EH (cell line): ENCODE results near the gene RORC.
A peak's percentile ranks its signal among the peaks of the same experiment; 100 is the strongest.
"Not testable (repeated sequence)": the region's sequence is repeated elsewhere in the genome, so short reads cannot be mapped to it uniquely, and the experiment has no call there.

Source experiments
- DNase-seq: peaks from one replicate; pipeline ENCODE4 v3.0.0-alpha.2; 2015; ENCODE audit warnings: low read depth

The RORC gene

GRCh38 chr1:151831605-151832004 is at the start of gene RORC:
RORC (minus strand) TSS chr1:151831802; CDS start chr1:151831764, 38 bp downstream.
- DNase-seq, result no peak

DNA sequence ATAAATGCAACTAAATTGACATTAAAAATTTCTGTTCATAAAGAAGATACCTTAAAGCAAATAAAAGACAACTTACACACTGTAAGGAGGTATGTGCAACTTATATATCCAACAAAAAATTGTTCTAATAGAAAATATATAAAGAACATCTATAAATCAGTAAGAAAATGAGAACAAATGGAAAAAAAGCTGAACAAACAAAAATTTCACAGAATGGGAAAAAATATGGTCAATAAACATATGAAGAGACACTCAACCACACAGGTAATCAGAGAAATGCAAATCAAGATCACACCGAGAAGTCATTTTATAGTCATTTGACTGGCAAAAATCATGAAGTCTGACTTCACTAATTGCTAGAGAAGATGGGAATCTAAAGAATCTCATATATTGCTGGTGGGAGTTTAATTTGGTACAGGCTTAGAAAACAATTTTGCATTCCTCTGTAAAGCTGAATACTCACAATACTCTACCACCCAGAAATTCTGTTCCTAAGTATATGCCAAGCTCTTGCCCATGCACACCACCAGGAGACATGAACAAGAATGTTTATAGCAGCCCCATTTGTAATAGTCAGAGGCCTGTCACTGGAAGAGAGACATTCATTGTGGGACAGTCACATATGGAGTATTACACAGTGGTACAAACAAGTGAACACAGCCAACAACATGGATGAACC is 44.0 kb upstream of the RORC start:
- DNase-seq, result no peak

- not testable (repeated sequence) for DNase-seq
Observed at GRCh38 chr1:151872776-151873175, 41.2 kb upstream of the RORC start.

DNA sequence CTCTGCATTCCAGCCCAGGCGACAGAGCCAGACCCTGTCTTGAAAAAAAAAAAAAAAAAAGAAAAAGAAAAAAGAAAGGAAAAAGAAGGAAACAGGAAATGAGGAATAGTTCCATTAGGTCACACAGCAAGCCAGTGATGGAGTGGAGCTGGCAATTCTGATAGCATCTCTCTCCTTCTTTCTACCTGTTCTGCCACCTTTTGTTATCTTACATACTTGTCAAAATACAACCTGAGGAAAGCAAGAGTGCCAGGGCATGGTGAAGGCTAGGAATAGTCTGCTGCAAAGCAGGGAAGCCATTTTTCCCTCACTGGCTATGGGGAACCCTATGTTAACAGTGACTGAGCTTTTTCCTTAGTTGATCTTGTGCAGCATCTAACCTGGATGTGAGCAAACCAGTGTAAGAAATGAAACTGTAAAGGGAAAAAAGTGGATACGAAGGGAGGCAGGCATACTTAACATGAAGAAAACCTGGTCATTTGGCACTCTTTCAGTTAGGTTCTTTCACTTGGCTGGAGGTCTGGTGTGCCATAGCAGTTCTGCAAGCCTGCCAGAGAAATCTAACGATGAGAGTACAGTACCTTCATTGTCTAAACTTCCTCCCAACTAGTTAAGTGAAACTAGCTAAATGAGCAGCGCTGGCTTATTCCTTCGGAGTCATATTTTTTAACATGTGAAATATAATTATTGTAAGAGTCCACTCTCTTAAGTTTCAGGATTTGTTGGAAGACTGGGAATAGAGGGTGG is 39.9 kb upstream of the RORC start:
- no peak for DNase-seq

DNA sequence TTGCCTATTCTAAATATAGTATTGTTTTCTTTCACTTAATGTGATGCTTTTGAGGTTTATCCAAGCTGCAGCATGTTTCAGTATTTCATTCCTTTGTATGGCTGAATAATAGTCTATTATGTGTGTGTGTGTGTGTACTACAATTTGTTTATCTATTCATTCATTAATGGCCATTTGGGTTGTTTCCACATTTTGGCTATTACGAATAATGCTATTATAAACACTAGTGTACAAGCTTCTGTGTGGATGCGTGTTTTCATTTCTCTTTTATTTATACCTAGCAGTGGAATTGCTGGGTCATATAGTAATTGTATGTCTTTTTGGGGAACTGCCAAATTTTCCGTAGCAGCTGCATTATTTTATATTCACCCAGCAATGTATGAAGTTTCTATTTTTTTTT is 36.9 kb upstream of the RORC start:
- no peak for DNase-seq

DNA sequence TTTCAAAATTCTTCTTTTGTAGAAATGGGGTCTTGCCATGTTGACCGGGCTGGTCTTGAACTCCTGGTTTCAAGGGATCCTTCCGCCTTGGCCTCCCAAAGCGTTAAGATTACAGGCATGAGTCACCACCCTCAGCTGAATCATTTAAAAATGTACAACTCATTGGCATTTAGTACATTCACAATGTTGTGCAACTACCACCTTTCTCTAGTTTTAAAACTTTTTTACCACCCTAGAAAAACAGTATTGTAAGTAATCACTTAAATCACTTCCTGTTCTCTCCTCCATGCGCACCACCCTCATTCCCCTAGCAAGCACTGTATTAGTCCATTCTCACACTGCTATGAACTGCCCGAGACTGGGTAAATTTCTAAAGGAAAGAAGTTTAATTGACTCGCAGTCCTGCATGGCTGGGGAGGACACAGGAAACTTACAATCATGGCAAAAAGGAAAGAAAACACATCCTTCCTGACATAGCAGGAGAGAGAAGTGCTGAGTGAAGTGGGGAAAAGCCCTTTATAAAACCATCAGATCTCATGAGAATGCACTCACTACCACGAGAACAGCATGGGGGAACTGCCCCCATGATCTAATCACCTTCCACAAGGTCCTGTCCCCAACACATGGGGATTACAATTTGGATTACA is 36.3 kb upstream of the RORC start:
- peak; percentile 67 for DNase-seq

DNA sequence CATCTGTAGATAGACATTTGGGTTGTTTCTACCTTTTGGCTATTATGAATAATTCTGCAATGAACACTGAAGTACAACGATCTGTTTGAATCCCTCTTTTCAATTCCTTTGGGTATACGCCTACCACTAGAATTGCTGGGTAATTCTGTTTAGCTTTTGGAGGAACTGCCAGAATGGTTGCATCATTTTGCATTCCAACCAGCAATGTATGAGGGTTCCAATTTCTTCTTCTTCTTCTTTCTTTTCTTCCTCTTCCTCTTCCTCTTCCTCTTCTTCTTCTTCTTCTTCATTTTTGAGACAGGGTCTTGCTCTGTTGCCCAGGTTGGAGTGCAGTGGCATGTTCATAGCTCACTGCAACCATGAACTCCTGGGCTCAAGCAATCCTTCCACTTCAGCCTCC is 35.7 kb upstream of the RORC start:
- no peak for DNase-seq

DNA sequence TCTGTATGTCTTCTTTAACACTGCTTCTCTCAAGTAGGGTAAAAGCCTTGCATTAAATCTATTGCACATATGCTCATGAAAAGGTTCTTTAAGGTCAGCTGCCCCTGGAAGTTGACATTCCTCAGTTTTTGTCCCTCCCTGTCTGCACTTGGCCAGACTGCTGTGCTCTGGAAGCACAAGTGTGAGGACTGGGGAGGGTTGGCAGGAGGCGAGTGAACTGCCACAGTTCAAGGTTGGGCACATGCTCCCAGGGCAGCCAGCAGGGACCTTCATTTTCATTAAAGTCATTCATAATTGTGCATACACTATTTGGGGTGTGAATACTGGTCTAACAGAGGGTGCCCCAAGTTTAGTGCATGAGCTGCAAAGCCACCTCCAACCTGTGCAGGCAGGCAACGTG is 32.8 kb upstream of the RORC start:
- no peak for DNase-seq

- DNase-seq, result no peak
Observed at GRCh38 chr1:151862604-151863003, 31.0 kb upstream of the RORC start.

DNA sequence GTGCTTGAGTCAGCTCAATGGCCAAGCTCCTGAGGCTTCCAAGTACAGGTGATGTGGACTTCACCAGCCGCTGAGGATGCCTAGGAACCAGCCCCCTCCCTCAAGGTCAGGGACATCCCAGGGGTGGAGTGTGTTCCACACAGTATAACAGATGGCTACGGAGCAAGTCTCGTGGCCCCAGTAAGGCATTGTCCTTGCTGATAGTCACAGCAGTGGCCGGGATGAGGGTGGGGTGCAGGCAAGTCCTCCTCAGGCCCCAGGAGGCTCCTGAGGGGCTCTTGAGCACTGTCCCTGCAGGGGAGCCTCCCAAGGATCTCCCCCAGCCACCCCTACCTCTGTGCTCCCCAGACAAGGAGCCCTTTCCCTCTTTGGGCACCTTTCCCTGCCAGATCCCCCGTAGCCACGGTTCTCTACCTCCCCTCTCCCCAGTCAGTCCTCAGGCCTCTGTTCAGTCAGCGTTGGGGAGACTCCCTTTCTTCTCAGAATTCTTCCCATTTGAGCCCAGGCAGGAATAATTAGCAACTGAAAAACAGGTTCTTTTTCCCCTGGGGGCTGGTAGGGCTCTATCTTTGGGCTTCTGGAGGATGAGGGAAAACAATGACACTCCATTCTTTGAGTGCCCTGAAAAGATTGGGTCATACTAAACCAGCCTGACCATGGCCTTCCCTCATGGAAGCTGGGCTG is 29.0 kb upstream of the RORC start:
- DNase-seq, result no peak

GRCh38 chr1:151859891-151860293 is 28.3 kb upstream of the RORC start:
- DNase-seq, result no peak

DNA sequence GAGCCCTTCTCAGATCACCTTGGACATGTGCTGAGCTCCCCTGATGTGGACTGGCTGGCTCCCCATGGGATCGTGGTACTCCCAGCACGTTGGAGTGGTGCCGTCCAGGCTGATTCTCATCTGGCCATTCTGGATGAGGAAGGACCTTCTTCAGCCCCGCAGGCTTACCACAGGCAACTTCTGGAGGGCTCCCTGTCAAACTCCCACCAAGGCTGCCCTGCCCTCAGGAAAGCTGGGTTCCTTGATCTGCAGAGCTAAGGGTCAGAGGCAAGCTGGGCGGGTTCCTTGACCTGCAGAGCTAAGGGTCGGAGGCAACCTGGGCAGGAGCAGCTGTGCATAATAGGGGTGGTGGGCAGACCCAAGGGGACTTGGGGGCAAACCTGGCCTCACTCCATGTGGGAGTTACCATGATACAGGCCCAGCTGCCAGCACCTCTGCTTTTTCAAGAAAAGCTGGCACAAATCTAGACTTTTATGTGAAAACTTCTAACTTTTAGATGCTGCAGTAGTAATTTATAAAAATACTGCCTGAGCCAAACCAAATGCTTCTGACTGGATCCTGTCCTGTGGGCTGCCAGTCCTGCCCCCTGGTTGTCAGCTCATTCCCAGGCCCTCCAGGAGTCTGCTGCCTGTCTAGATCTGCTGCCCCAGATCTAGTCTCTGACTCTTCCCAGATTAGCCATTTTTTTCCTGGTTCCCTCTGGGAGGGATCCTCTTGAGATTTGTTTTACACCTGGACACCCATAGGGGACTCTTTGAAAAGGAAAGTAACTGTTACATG is 27.5 kb upstream of the RORC start:
- DNase-seq, result no peak

DNA sequence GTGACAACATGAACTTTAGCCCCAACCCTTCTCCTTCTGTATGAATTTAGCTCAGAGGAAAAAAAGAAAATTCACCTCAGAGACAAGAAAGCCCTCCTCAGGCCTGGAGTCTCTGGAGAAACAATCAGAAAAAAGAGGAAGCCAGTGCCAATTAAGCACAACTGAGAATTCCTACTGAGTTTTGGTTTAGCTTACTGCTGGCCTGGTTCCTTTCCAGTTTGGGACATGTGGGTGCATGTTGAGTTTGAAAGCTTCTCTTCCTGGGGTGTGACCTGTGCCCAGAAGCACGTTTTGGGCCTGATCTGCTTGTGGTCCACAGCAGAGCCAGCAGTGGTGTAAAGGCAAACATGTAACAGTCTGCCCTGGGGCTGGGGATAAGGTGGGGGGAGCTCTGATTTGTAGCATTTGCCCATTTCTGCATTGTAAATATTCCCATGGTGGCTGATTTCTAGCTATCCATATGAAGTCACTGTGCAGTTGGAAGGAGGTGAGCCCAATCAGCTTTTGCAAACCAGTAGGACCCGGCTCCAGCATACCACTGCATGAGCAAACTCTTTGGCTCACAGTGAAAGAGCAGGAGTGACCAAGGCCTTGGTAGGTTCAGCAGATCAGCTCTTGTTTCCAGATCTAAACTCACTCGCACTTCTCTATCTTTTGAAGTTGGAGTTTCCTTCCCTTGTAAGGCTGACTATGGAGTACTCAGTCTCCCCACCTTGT is 26.6 kb upstream of the RORC start:
- peak; percentile 22 for DNase-seq

DNA sequence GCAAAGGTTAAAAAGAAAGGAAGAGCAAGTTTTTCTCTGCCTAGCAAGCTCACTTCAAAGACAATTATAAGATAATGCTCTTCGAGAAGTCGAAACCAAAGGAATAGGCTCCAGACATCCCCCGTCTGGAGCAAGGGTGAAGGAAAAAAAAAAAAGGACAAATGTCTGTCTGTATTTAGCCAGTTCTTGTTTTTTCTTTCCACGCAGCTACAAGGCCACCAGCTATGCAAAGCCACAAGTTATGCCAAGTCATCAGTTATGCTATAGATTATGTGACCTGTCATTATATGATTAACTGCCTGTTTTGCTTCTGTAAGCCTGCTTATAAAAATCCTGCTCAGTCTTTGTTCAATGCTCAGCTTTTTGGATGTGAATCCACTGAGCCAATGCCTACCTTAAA is 24.3 kb upstream of the RORC start:
- DNase-seq, result no peak

- DNase-seq, result not testable (repeated sequence)
Observed at GRCh38 chr1:151855516-151855915, 23.9 kb upstream of the RORC start.

GRCh38 chr1:151854658-151855057 is 23.1 kb upstream of the RORC start:
- DNase-seq, result no peak

DNA sequence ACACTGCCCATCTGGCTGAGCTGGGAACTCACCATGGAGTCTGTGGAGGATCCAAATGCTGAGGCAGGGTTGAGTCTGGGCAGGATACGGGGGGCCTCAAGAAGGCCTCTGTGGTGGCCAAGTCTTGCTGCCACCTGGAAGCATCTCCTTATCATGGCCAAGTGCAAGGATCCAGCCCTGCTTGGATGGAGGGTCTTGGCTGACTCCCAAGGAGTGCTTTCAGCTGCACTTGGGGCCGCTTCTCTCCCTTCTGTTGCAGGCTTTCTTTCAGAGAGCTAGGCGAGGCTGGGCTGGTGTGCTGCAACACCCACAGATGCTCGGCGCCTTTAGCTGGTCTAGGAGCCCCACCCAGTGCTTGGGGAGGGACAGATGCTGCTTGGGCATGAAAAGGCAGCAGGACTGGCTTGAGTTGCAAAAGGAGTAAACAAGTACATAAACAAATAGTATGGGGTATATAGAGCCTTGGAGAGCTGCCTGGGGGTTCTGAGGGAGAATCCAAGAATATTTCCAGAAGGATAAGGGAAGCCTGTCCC is 21.9 kb upstream of the RORC start, which contains the start of gene THEM5:
Gene THEM5, minus strand, starts transcription at position 302 of the 533 bp plus-strand sequence. Its CDS starts 147 bp downstream, at position 155.
- DNase-seq, result no peak

- no peak for DNase-seq
Observed at GRCh38 chr1:151852733-151853132, 21.1 kb upstream of the RORC start.

DNA sequence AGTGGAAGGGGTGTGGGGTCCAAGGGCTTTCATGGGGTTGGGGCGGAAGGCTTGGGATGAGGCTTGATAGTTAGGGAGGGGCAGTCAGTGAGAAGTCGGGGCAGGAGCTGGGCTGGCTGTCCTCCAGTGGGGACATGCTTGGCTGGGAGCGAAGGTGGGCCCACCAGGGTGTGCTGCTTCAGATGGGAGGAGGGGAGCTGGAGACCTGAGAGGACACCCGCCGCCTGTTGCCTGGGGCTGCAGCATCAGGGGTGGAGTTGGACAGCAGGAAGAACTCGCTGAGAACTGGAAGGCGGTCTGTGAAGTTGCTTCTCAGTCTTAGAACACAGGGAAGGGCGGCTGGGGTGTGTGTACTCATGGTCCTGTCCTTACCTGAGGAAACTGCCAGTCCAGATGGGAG is 20.3 kb upstream of the RORC start:
- DNase-seq, result no peak

- no peak for DNase-seq
Observed at GRCh38 chr1:151849871-151850270, 18.3 kb upstream of the RORC start.

DNA sequence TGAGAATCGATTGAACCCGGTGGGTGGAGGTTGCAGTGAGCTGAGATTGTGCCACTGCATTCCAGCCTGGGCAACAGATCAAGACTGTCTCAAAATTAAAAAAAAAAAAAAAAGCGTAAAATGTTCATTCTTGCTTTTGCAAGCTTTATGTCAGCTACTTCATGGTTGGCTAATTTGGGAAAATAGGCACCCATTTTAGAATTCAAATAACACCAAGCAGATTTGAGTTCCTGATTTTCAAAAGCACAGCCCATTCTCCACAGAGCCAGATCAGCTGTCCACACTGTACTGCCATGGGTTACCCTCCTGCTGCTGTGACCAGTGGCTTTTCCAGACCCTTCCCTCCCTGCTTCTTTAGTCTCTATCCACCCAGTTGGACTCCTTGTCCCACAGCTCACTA is 17.5 kb upstream of the RORC start:
- no peak for DNase-seq
